Measurements from ENCODE around the gene SPATA1.

Gene SPATA1

DNA sequence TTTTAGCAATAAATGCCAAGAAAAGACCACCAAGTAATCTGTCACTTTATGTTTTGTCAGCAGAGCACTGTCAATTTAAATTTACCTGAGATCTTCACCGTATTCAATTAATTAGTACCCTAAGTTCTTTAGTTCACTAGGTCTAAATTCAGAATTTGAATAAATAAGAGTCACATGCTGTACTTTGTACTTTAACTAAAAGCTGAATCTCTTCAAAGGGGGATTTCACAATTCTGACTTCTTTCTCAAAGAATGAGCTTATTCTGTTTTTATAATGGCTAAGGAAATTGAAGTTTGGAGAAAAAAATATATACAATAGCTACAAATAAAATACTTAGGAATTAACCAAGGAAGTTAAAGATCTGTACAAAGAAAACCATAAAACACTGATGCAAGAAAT, 2.3 kb downstream of the SPATA1 start:
- DNase-seq (ENCODE audit: low spot score) (no peak), FAIRE-seq (no peak)

DNA sequence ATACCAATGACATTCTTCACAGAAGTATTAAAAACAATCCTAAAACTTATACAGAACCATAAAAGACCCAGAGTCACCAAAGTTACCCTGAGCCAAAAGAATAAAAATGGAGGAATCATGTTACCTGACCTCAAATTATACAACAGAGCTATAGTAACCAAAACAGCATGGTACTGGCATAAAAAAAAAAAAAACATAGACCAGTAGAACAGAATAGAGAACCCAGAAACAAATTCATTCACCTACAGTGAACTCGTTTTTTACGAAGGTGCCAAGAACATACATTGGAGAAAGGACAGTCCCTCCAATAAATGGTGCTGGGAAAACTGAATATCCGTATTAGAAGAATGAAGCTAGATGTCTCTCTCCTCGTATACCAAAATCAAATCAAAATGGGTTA, 2.8 kb downstream of the SPATA1 start:
- FAIRE-seq (no peak), DNase-seq (ENCODE audit: low spot score) (no peak)

DNA sequence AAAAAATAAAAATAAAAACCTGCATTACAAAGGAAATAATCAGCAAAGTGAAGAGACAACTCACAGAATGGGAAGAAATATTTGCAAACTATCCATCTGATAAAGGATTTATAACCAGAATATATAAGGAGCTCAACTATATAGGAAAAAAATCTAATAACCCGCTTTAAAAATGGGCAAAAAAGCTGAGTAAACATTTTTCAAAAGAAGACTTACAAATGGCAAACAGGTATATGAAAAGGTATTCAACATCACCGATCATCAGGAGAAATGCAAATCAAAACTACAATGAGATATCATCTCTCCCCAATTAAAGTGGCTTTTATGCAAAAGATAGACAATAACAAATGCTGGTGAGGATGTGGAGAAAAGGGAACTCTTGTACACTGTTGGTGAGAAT, 4.0 kb downstream of the SPATA1 start:
- no peak for DNase-seq (ENCODE audit: low spot score)
- no peak for FAIRE-seq

DNA sequence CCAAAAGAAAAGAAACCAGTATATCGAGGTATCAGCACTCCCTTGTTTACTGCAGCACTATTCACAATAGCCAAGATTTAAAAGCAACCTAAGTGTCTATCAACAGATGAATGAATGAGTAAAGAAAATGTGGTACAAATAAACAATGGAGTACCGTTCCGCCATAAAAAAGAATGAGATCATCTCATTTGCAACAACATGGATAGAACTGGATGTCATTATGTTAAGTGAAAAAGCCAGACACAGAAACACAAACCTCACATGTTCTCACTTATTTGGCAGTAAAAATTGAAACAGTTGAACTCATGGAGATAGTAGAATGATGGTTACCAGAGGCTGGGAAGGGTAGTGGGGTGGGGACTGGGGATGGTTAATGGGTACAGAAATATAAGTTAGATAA, 4.5 kb downstream of the SPATA1 start:
- DNase-seq (ENCODE audit: low spot score): no peak
- FAIRE-seq: no peak

DNA sequence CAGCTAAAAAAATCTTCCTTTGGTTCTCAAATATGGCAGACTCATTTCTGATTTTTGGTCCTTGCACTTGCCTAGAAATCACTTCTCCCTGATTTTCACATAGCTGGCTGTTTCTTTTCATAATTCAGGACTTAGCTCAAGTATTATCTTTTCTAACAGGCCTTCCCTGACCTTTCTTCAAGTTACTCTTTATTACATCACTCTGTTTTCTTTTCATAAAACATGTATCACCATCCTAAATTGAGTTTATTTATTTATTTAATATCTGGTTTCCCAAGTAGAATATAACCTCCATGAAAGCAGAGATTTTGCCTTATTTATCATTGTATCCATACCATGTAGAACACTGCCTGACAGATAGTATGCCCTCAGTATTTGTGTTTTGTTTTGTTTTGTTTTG, 18.4 kb downstream of the SPATA1 start:
- DNase-seq (ENCODE audit: low spot score): no peak
- no peak for FAIRE-seq

DNA sequence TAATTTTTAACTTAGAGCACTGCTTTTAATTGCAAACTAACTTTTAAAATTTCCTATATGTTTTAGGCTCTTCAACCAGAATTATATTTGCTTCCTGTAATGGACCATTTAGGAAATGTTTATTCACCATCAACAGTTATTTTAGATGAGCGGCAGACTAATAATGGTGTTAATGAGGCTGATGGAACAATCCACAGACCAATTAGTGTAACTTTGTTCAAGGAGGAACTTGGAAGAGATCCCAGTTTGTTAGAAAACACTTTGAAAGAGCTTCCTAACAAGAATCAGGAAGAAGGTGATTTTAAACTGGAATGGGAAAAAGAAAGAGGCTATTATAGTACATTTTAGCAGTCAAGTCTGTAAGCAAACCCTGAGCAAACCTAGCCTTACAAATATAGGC, 19.6 kb downstream of the SPATA1 start:
- DNase-seq (ENCODE audit: low spot score) (no peak), FAIRE-seq (no peak)

DNA sequence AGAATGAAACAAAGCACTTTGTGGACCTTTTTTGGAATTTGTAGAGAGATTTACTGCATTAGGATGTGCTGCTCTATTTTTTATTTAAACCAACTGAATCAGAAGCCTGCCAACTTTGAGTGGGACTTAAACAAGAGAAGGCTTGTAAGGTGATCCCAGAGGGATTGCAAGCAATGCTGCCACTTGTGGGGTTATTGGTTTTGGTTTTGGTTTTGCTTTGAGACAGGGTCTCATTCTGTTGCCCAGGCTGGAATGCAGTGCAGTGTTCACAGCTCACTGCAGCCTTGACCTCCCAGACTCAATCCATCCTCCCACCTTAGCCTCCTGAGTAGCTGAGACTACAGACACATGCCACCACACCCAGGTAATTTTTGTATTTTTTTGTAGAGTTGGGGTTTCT, 32.4 kb downstream of the SPATA1 start:
- no peak for FAIRE-seq
- no peak for DNase-seq (ENCODE audit: low spot score)

DNA sequence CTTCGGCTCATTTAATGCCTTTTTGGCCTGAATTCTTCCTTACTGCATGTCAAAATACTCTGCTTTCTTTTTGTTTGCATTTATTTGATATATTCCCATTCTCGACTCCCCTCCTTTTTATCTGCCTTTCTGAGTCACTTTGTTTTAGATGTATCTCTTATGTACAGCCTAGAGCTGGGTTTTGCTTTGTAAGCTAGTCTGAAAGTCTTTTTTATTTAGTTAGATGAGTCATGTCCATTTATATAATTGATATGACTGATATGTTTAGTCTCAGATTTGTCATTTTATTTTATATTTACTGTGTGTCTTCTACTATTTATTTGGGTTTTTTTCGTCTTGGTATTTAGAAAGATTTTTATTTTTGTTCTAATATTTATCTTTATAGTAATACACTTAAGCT, 33.8 kb downstream of the SPATA1 start:
- no peak for DNase-seq (ENCODE audit: low spot score)
- peak; percentile 27 for FAIRE-seq

DNA sequence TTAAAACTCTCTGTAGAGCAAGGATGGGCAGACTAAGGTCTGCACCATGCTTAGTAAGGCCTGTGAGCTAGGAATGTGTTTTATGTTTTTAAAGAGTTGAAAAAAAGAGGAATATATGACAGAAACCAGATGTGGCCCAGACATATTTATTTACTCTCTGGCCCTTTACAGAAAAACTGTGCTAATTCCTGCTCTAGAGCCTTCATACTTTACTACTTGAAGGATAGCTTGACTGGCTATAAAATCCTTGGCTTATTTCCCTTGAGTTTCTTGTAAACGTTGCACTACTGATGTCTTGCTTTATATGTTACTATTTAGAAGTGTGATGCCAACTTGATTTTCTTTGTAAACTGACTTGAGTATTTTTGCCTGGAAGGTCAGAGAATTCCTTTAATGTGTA, 34.6 kb downstream of the SPATA1 start:
- no peak for DNase-seq (ENCODE audit: low spot score)
- FAIRE-seq: no peak

DNA sequence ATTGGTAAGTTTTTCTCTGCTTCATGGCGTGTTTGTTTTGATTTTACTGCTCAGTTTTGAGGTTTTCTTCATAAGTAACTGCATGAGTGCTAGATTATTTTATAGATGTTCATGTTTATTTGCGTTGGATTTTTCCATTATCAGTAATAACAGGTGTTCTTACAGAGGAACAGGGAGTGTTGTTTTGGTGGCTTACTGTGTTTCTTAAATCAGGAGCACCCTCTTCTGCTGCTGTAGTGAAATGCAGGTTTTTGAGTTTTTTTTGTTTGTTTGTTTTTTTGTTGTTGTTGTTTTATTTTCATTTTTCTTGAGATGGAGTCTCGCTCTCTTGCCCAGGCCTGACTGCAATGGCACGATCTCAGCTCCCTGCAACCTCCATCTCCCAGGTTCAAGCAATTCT, 35.5 kb downstream of the SPATA1 start:
- no peak for DNase-seq (ENCODE audit: low spot score)
- no peak for FAIRE-seq

DNA sequence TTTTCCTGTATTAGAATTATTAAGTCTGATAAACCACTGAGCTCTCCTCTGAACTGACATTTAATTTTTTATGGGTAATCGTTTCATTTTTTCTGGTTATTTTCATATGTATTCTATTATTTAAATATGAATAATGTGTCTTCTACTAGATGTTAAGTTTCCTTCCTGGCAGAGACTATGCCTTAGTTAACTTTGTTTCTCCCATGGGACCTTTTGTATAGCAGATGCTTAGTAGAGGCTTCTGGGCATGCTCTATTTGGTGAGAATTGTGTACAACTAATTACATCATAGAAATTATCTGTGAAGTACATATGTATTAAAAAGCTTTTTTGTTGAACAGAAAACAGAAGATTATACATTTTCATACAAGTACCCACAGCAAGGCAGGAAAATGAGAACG, 44.6 kb downstream of the SPATA1 start:
- FAIRE-seq (no peak), DNase-seq (ENCODE audit: low spot score) (no peak)

DNA sequence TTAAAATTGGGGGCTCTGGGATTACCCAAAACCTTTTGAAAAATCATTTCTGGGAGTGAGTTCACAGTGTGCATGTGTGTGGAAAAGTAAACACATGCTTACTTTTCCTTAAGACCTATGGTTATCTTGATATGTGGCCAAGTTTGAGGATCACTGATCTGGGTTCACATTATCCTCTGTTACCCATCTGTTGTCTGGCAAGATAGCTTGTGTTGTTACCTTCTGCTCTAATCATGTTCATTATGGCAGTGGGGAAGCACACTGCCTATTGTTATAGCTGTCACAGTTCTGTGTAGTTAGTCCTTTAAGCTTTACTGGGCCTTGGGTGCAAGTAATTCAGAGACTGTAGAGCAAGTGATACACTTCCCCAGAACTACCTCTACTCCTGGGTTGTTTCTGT, 63.0 kb downstream of the SPATA1 start:
- FAIRE-seq (no peak), DNase-seq (ENCODE audit: low spot score) (no peak)

DNA sequence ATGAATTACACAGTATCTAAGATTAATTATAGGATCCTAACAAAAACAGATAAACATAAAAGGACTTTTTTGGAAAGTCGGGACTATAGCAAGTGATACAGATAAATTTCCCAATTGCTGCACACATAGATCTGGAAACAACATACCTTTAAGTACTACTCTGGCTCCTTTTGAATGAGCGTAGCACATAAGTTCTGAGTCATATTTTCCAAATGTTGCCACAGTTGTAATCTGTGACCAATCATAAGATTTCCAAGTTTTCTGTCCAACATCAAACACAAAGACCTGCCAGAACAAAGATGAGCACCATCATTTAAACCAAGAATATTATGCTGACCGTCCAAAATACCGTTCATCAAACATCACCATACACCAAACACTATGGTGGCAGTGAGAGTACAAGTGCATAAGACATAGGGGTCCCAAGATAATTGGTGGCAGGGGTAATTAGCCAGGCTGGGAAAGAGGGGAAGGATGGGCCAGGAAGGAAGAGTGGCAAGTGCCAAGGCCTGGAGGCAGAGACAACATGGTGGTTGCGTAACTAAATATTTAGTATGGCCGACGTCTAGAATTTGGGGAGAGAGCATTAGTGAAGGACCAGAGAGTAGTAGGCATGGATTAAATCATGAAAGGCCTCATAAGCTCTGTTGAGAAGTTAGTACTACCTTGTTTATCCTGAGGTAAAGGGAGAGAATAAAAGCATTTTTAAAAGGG, 64.4 kb downstream of the SPATA1 start:
- no peak for DNase-seq (ENCODE audit: low spot score)

DNA sequence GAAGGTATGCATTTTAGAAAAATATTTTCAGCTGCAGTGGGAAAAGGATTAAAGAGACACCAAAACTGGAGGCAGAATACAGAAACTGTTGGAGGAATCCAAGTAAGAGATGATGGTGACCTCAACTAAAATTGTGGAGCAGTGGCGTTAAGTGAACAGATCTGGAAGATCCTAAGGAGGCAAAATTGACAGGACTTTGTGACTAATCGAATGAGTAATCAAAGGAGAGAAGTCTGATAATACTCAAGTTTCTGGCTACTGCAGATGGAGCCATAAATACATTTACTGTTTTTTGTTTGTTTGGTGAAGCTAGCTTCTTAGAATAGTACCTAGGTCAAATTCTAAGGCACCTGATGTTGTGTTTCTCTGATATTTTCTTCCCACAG, 65.0 kb downstream of the SPATA1 start:
- DNase-seq (ENCODE audit: low spot score) (no peak), FAIRE-seq (no peak)

More for the DNA sequence above, 64.4 kb downstream of the SPATA1 start:
- no peak for FAIRE-seq

DNA sequence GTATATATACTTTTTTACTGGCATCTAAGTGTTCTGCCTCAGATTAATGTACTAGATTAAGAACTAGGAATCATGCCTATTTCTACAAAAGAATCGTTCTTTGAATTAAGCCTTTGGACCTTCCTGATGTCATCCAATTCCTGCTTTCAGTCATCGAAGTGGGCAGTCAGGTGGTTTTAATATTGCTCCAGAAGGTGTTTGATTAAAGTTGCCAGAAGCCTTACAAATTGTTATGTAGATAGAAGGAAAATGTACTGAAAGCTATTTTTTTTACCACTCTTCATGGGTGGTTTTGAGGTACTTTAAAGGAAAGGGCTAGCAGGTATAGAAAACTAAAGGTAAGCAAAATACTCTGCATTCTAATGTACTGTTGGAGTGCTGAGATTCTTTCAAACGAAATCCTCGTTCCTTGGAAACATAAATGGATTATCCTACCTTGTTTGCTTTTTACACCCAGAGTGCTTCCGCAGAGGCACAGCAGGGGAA, 67.3 kb downstream of the SPATA1 start:
- no peak for FAIRE-seq
- DNase-seq (ENCODE audit: low spot score): no peak

DNA sequence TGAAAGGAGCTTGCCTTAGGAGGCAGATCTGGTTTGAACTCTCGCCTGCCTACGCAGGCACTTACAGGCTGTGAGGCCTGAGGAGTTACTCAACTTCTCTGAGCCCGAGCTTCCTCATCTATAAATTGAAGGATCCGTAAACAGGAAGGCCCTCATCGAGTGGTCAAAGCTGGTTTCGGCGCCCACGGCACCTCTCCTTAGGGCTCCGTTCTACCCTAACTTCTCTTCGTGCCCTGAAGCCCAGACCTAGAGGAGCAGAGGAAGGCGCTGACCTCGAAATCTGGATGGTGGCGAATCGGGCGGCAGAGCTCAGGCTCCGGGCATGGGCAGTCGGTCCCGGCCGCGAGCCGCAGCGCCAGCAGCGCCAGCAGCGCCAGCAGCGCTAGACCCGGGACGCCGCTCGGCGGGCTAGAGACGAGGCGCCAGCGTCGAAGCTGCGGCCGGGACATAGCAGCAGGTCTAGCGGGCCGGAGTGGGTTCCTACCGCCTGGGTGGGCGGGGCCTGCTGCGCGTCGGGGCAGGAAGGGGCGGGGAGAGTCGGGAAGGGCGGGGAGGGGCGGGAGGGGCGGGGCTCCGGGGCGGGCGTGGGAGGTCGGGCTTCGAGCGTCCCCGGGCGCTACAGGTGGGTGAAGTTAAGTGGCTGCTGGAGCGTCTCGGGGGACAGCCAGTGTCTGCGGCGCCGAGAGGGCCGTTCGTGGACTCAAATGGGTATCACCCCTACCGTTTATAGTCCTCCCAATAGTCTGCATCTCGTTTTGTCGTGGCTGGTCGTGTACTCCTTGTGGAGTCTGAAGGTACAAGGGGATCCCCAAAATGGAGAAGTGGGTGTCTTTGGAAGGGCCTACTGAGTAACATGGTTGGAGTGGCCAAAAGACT, 68.0 kb downstream of the SPATA1 start, which contains the start of gene CTBS:
Gene CTBS (minus strand): TSS at position 474 of the 876 bp plus-strand sequence. CDS start 25 bp downstream, at position 449.
- DNase-seq (ENCODE audit: low spot score) (peak; percentile 69), FAIRE-seq (no peak)

DNA sequence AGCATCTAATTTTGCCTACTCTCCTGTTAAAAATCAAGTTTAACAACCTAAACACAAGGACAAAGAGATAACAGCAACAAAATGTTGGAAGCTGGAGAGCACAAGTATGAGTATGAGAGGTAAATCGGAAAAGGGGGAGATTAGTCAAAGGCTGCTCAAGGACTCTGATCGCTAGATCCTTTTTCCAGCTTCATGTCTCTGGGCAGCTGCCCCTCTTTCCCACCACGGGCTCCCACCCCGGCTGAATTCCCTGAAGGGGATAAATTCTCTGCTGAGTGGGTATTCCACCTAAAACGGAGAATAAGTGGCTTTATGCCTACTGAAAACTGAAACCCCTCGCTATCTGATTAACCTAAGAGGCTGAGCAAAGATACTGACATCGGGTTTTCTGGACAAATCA, 68.8 kb downstream of the SPATA1 start:
- FAIRE-seq (no peak), DNase-seq (ENCODE audit: low spot score) (no peak)

DNA sequence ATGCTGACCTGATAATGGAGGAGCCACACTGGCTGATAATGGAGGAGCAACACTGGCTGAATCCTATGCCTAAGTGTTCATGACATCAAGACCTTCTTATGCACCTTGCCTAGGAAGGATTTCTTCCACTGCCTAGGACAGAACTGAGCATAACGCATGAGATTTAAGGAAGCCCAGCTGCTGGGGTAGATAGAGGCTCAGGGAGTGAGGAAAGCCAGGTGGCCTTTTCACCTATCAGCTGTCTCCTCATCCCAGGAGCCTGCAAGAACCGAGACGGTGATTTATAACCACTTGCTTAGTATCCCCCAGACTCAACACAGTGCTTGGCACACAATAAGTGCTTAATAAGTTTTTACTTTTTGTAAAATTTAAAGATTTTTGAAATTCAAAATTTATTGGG, 75.5 kb downstream of the SPATA1 start:
- no peak for DNase-seq (ENCODE audit: low spot score)
- FAIRE-seq: no peak

DNA sequence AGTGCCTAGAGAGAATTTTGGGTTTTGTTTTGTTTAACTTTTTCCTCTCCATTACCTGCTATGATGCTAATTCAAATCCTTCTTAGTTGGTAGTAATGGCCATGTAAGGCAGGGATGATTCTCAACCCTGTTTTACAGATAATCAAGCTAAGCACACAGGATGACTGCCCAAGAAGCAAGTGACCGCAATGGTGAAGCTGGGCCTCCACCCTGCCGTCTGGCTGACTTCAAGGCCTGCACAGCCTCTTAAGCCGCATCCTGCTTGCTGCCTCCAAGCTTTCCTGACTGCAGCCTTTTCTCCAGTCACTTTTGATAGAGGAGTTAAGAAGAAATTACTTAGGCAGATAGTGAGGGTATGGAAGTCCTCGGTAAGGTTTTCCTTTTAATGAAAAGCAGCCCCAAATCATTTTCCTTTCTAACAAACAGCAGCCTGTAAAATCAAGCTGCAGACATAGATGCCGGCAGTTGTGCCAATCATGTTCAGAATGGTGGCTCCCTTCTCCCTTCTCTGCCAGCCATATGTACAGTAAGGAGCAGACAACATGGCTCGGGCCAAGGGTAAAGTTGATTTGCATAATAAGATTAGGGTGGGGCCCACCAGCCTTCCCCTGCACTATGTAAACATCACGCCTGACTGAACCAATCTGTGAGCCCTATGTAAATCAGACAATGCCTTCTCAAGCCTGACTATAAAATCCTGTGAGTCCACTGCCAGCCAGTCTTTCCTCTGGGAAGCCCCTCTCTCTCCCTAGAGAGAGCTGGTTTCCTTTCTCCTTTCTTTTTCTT, 76.8 kb downstream of the SPATA1 start:
- no peak for FAIRE-seq
- DNase-seq (ENCODE audit: low spot score): no peak

DNA sequence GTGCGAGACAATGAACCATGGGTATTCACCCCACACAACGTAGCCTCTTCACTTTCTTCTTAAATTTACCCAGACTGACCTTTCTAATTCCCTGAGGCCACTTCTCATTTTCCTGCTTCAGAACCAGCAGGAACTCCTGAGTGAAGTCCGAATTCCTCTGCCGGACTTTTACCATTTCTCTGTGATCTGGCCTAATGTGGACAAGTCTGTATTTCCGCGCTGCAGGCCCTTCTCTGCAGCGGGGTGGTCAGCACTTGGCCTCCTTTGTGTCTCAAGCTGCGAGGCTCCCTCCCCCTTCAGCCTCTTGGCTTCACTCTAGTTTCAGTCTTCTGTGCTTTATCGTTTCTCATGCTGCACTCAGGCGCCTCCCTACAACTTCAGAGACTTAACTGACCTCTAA, 77.5 kb downstream of the SPATA1 start:
- FAIRE-seq (no peak), DNase-seq (ENCODE audit: low spot score) (no peak)

DNA sequence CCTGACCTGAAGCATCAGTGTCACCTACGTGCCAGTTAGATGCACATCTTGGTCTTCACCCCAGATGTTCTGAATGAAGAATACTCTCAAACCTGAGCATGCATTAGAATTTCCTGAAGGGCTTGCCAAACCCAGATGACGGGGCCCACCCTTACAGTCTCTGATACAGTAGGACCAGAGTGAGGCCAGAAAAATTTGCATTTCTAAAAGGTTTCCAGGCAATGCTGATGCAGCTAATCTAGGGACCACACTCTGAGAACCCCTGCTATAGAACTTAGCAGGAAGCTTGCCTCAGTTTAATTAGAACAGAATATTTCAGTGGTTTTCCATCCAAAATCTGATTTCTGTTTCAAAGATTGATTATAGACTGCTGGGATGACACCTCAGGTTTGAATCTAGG, 77.9 kb downstream of the SPATA1 start:
- DNase-seq (ENCODE audit: low spot score): no peak
- FAIRE-seq: no peak

DNA sequence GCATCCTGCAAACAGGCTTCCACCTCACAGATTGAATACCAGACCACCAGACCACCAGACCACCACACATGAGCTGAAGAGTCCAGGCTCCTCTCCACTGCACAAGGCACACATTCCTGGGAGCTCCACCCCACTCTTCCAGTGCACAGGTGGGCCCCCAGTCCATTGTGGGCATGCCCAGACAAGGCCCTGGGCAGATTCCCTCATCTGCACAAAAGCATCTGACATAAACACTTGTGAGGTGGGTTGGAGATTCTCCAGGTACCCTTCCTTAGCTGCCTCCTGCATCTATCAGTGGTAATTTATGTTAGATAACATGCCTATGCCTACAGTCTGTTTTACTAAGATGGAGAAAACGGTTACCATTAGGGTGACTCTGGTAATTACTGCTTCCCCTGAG, 79.6 kb downstream of the SPATA1 start:
- DNase-seq (ENCODE audit: low spot score) (no peak), FAIRE-seq (no peak)
